ELF-1 (cell line): ENCODE measurements around the gene GMPS.
"Not testable (repeated sequence)": the region's sequence is repeated elsewhere in the genome, so short reads cannot be mapped to it uniquely, and the experiment has no call there.

ENCODE experiments used
- DNase-seq: peaks from one replicate; pipeline ENCODE4 v3.0.0-alpha.2; 2016; ENCODE audit warnings: low read depth, low spot score

The GMPS gene

DNA sequence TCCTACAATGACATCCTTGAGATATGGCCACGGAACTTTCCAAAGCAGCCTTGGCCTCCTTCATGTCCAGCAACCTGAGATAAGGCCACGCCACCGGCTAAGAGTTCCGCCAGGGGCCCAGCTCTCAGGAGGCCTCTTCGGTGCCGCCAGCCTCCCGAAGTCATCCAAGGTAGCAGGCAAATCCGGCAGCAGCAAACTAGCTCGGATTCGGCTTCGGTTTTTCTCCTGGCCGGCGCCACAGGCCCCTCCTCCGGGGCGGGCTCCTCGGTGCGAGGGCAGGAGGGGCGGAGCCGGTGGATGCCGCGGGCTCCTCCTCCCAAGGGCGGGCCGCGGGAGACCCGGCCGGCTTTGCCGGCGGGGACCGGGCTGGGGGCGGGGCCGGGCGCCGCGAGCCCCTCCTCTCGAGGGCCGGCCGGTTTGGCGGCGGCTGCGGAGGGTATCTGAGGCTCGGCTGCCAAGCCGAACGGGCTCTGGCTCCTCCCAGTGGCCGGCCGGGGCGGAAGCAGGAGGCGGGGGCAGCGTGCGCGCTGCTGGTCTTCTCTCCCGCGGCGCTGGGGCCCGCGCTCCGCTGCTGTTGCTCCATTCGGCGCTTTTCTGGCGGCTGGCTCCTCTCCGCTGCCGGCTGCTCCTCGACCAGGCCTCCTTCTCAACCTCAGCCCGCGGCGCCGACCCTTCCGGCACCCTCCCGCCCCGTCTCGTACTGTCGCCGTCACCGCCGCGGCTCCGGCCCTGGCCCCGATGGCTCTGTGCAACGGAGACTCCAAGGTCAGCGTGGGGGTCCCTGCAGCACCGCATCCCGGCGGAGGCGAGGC is at the start of gene GMPS:
Gene GMPS (plus strand): TSS at position 518 of the 812 bp plus-strand sequence. CDS start 221 bp downstream, at position 739.
- peak; percentile 97 for DNase-seq

DNA sequence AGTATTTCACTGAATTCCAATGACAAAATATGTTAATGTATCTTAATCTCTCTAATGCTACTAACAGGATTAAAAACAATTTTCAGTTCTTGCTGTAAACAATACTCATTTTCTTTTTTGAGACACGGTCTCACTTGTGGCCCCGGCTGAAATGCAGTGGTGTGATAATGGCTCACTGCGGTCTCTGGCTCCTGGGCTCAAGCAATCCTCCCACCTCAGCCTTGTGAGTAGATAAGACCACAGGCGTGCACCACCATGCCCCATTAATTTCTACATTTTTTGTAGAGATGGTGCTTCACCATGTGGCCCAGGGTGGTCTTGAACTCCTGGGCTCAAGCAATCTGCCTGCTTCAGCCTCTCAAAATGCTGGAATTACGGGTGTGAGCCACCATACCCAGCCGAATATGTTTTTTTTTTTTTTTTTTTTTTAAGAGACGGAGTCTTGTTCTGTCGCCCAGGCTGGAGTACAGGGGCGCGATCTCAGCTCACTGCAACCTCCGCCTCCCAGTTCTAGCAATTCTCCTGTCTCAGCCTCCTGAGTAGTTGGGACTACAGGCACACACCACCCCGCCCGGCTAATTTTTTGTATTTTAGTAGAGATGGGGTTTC is 41.9 kb upstream of the GMPS start:
- not testable (repeated sequence) for DNase-seq

DNA sequence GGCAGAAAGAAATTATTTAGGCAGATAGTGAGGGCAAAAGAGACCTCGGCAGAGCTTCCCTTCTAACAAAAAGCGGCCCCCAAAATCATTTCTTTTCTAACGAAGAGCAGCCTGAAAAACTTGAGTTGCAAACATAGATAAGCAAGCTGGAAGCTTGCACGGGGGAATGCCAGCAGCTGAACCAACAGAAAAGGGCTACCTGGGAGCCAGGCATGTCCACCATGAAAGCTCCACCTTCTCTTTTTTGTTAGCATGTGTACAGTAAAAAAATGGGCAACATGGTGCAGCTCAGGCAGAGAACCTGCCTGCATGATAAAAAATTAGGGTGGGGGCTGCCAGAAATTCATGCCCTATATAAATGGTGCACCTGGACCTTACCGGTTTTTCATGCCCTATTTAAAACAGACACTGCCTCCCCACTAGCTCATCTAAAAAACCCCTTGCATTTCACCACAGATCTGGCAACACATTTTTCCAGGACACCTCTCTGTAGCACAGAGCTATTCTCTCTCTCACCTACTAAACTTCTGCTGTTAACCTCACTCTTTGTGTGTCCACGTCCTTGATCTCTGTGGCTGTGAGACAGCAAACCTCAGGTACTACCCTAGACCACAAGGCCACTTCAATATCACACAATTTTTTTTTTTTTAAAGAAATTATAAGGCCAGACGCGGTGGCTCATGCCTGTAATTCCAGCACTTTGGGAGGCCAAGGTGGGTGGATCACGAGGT is 34.9 kb upstream of the GMPS start:
- no peak for DNase-seq

DNA sequence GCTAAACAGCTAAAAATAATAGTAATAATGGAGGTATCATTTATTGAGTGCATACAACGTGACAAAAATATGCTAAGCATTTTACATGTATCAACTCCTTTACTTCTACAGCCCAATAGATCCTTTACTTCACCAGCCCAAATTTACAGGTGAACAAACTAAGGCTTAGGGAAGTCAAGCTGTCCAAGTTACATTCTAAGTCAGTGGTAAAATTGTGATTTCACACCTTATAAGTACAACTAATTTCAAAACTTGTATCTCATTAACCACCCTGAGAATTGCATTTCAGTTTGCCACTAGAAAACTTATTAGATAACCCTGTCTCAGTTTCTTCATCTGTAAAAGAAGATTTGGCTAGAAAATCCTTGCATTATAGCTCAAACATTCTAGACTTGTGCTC is 26.9 kb upstream of the GMPS start:
- no peak for DNase-seq

DNA sequence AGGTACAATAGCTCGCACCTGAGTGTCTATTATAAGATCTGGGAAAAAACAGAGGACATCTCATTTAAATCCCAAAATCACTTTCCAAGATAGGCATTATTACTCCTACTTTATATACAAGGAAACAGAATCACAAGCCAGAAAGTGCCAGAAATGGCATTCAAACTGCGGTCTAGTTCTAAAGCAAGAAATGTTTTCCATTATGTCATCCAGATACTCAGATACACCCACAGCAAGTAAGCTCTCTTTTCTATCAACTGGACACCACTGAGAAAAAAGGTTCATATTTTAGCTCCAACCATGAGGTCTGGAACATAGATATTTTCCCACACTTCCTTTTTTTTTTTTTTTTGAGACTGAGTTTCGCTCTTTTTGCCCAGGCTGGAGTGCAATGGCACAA is 24.3 kb upstream of the GMPS start:
- DNase-seq, result no peak

DNA sequence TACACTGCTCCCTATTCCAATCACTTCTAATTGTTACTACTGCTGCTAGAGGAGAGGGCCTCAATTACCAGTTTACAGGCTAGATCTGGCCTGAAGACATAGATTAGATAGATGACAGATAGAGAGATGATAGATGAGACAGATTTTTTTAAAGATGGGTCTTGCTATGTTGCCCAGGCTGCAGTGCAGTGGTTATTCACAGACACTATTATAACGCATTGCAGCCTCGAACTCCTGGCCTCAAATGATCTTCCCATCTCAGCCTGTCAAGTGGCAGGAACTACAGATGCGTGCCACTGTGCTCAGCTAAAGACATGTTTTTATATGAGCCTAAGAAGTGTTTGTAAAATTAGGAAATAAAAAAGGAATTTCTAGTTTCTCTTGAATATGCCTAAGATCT is 22.5 kb upstream of the GMPS start:
- no peak for DNase-seq

DNA sequence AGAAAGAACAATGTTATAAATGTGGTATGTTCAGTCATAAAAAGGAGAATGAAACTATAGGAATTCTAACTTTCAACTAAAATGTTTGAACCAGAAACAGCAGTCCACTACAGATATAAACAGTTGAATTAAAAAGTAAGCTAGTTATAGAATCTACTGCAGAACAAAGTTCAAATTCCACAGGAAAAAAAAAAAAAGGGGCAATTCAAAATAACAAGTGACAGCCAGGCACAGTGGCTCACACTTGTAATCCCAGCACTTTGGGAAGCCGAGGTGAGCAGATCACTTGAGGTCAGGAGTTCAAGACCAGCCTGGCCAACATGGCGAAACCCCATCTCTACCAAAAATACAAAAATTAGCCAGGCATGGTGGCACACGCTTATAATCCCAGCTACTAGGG is 21.0 kb upstream of the GMPS start:
- DNase-seq, result not testable (repeated sequence)

DNA sequence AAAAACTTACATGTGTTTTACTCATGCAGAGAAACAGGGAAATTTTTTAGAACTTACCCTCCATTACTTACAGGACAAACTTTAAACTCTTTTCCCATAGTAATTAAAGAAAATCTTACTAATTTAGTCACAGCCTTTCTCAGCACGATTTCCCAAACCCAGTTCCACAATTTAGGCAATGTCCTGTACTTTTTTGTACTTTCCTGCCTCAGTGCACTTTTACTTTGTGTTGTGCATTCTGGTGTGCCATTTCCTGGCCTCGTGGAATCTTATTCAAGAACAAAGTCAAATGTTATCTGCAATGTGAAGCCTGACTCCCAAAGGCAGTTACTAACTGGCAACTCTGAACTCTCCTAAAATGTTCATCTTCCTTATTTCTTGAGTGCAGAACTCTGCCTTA is 18.1 kb upstream of the GMPS start:
- no peak for DNase-seq

DNA sequence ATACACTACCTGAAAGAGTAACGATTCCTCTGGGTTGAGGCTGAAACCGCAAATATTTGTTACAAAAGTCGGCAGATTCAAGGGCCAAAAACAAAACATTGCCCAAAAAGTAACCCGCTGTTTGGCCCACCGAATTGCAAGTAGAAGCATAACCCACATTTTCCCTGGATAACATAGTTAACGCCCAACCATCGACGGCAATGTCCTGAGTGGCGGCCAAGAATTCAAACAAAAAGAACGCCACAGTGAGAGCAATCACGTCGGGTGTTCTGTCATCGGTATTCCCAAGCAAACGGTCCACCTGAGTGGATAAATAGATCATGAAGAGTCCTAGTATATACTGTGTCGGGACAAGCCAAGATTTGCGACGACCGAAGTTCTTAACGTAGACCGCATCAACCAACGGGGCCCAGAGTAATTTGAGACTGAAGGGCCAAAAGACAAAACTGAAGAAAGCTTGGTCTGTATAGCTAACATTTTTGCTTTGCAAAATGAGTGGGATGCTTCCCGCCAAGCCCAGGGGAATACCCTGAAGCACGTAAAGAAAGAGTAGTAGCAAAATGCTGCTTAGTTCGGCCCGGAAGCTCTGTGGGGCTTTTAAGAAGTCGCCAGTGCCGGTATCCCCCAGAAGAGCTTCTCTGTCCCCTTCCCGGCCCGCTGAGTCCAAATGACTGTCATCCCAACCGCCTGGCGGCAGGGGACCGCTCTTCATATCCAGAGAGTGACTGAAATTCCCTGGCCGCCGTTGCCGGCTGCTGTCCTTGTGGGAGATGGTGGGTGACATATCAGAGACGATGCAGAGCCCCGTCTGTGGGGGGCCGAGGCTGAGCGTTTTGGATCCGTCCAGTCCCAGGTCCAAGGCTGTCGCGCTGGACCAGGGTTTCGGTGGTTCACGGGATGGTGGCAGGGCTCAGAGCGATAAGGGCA is 17.0 kb upstream of the GMPS start:
- no peak for DNase-seq

DNA sequence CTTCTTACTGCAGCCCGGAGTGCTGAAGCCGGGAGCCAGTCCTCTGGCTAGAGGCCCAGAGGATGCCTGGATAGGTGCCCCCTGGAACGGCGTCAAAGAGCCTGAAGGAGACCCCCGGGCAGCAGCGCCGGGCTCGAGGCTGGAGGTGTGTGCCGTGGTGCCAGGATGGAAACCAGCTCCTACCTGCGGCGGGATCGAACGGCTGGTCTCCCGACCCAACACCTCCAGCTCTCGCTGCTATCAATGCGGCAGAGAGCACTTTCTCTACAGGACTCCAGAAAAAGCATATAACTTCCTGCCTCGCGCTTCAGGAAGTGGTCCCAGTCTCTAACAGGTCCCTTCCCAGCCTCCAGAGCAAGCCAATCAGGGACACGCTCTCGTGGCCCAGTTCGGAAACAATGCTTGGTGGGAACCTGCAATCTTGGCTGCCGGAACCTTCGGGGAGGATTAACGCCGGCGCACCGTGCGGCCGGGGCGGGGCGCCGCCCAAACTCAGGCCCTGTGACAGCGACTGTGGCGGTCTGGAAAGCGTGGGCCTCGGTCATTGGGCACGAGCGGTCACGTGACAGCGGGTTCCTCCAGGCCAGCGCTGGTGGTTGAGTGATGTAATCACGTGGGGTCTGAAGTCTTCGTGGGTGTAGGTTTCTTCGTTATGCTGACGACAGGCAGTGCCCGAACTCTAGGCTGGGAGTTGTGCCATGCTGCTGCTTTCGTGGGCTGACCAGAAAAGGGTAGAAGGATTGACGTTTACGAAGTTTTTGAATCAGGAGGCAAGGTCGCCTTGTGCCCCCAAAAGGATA is 16.1 kb upstream of the GMPS start, which contains the start of gene SLC33A1:
Gene SLC33A1 (minus strand): TSS at position 287 of the 800 bp plus-strand sequence. CDS start 430 bp downstream, outside the sequence.
- DNase-seq, result peak; percentile 100

DNA sequence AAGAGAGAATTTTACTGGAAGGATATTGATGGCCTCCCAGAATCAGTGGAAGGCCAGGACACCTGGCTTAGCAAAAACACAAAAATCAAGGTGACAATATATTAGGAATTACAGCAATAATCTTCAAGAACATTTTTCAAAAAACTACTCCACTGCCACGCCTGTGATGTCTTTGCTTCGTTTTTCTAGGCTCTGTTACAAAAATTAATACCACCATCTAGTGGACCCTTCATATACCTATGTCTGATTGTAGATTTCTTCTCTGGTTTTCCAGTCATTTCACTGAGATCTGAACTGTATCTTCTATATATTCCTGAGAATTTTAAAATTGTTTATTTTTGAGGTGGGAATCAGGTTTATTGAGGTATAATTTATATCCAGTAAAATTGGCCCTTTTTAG is 10.6 kb upstream of the GMPS start:
- DNase-seq, result no peak

DNA sequence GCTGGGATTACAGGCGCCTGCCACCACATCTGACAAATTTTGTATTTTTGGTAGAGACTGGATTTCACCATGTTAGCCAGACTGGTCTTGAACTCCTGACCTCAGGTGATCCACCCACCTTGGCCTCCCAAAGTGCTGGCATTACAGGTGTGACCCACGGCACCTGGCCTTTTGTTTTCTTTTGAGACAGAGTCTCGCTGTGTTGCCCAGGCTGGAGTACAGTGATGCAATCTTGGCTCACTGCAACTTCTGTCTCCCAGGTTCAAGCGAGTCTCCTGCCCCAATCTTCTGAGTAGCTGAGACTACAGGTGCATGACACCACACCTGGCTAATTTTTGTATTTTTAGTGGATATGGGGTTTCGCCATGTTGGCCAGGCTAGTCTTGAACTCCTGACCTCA is 10.0 kb upstream of the GMPS start:
- DNase-seq, result not testable (repeated sequence)

DNA sequence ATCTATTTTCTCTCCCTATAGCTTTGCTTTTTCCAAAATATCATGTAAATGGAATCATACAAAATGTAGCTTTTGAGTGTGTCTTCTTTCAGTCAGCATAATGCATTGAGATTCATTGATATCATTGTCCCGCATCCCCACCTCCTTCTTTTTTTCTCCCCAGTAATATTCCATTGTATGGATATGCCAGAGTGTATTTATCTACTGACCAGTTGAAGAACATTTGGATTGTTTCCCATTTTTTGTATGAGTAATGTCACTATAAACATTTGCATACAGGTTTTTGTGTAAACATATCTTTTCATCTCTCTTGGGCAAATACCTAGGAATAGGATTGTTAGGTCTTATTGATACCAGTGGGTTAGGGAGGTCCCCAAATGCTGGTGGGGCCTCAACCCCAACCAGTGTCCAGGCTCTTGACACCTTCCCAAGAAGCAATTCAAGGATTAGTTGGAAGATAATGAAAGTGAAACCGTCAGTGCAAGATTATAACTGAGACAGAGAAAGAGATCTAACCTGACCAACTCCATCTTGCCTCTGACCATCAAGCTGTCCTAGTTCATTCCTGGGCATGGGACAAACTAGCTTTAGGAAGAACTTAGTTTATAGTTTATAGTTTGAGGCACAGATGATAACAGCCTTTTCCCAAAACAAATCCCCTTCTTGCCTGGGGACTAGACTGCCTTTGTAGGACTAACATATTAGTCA is 8.8 kb upstream of the GMPS start:
- DNase-seq, result no peak

DNA sequence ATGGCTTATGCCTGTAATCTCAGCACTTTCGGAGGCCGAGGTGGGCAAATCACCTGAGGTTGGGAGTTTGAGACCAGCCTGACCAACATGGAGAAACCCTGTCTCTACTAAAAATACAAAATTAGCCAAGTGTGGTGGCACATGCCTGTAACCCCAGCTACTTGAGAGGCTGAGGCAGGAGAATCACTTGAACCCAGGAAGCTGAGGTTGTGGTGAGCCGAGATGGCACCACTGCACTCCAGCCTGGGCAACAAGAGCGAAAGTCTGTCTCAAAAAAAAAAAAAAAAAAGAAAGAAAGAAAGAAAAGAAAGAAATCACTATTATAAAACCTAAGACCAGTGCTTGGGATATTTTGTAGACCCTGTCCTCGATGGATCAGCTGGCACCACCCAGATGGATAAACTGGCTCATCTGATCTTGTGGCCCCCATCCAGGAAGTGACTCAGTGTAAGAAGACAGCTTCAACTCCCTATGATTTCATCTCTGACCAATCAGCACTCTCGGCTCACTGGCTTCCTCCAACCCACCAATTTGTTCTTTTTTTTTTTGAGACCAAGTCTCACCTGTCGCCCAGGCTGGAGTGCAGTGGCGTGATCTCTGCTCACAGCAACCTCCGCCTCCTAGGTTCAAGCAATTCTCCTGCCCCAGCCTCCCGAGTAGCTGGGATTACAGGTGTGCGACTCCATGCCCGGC is 8.0 kb upstream of the GMPS start:
- DNase-seq, result peak; percentile 43

DNA sequence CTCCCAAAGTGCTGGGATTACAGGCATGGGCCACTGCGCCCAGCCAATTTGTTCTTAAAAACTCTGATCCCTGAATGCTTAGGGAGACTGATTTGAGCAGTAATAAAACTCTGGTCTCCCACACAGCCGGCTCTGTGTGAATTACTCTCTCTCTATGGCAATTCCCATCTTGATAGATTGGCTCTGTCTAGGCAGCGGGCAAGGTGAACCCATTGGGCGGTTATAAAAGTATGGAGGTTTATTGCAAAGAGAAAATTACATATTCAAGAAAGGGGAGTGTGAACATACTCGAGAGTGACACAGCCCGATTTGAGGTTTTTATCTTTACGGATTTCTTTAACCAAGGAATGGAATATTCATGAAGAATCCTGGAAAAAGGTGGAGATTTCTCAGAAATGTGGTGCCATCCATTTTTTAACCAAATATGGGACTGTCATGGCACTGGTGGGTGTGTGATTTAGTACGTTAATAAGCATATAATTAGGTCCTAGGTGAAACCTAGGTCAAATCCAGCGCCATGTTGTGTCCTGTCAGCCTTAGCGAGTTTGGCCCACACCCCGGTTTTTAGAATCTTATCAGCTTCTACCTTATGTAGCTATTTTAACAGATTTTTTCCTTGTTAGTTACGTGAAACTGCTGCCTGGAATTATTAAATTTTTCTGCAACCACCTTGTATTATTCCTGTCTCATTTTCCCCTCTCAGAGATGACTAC is 7.2 kb upstream of the GMPS start:
- no peak for DNase-seq

DNA sequence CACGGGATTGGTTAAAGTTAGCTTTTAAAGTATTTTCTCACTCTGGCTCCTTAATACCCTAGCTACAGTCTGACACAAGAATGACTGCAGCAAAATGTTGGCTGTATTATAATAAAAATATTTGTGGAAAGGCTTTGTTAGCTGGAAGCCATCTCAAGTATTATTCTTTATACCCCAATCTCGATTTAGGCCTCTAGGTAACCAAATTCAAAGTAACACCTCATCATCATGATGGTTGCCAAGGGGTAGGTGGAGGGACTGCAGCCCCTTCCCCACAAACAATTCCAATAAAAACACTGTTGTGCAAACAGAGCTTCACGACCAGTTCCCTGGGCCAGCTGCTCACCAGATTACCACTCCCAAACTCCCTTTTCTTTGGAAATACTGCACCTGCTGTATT is 759 bp upstream of the GMPS start:
- DNase-seq, result no peak

DNA sequence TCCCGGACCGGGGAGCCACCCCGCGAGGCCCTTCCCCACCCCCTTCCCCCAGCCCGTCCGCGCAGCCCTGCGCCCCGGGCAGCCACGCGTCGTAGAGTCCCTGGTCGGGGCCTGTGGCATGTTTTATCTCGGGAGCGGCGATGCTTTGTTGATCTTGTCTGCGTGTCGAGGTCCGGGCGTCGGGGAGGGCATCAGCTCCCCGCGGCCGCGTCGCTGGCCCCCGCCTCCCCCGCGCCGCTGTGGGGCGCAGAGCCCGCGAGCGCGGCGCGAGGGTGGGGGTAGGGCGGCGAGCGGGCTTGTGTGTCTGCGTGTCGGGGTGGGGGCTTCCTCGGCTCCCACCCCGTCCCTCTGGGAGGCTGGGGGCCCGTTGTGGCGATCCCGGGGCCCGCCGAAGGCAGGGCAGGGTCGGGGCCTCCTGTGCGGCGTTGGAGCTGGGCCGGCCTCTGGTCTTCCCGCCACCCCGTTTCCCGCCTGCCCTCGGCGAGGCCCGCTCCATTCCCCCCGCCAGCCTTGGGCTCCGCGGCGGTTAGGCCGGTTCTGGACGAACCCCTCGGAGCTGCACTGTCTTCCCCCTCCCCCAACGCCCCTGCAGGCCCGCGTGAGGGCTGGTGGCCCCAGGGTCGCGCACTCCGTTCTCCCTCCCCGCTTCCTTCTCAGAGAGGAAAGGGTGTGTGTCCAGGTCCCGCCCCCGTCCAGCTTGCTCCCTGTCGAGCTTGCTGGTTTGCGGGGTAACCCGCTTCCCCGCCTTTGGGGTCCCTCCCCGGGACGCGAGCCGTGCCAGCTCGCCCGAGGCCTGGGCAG is 695 bp downstream of the GMPS start:
- peak; percentile 56 for DNase-seq

DNA sequence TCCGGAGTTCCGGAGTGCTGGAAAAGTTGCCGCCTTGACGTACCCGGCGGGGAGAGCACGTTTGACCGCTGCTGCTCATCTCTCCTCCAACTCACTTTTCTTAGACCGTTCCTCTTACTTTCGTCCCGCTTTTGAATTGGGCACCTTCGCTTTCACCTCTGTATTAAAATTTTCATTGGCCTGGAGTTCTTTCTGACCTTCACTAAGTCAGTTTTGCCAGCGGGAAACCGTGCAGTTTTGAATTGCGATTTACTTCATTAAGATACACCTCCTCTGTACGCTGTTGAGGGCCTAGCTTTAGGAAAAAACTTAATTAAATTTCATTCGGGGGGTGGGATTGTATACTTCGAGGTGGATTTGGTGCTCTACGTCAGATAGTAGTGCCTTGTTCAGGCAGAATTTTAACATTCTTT is 1.3 kb downstream of the GMPS start:
- DNase-seq, result no peak
